MM.1S (cell line): ENCODE data around the gene NUP160.
"Not testable (repeated sequence)": the region's sequence is repeated elsewhere in the genome, so short reads cannot be mapped to it uniquely, and the experiment has no call there.

Experiments
- DNase-seq: peaks from one replicate; pipeline ENCODE4 v3.0.0-alpha.2; 2015
- H2AFZ ChIP-seq: fragments of 300-600 bp; sonication (generic); 2 replicates; pipeline ENCODE4 v1.6.0; 2016; ENCODE audit warnings: antibody characterized with exemption, low read length
- H3F3A ChIP-seq: fragments of 300-600 bp; sonication (generic); 2 replicates; pipeline ENCODE4 v1.6.1; 2016; ENCODE audit warnings: mild to moderate bottlenecking, antibody characterized with exemption, low read length, moderate library complexity, mixed read lengths; ENCODE audit not compliant: insufficient read depth
- H3K27ac ChIP-seq: fragments of 300-600 bp; sonication (generic); 2 replicates; pipeline ENCODE4 v1.5.1; 2016; ENCODE audit warnings: mild to moderate bottlenecking, low read length
- H3K27me3 ChIP-seq: fragments of 300-600 bp; sonication (generic); replicated peaks from 2 replicates; pipeline ENCODE4 v1.6.0; 2016; ENCODE audit warnings: low read length; ENCODE audit not compliant: insufficient read depth
- H3K36me3 ChIP-seq: fragments of 300-600 bp; sonication (generic); replicated peaks from 2 replicates; pipeline ENCODE4 v1.6.1; 2016; ENCODE audit warnings: mild to moderate bottlenecking, low read length, mixed read lengths; ENCODE audit not compliant: insufficient read depth
- H3K4me1 ChIP-seq: fragments of 300-600 bp; sonication (generic); 2 replicates; pipeline ENCODE4 v1.6.1; 2016; ENCODE audit warnings: low read length, mixed read lengths
- H3K4me2 ChIP-seq: fragments of 300-600 bp; sonication (generic); 2 replicates; pipeline ENCODE4 v1.6.0; 2016; ENCODE audit warnings: low read depth, low read length
- H3K4me3 ChIP-seq: fragments of 300-600 bp; sonication (generic); 2 replicates; pipeline ENCODE4 v1.5.1; 2016; ENCODE audit warnings: low read length, mixed read lengths
- H3K79me2 ChIP-seq: fragments of 300-600 bp; sonication (generic); 2 replicates; pipeline ENCODE4 v1.6.1; 2016; ENCODE audit warnings: mixed run types, low read length, mixed read lengths
- H3K9ac ChIP-seq: fragments of 300-600 bp; sonication (generic); 2 replicates; pipeline ENCODE4 v1.6.1; 2016; ENCODE audit warnings: low read length, mixed read lengths
- H3K9me2 ChIP-seq: fragments of 300-600 bp; sonication (generic); replicated peaks from 2 replicates; pipeline ENCODE4 v1.6.1; 2016; ENCODE audit warnings: mild to moderate bottlenecking, low read length, mixed read lengths; ENCODE audit not compliant: insufficient read depth
- H3K9me3 ChIP-seq: fragments of 300-600 bp; sonication (generic); replicated peaks from 2 replicates; pipeline ENCODE4 v1.6.1; 2016; ENCODE audit warnings: mild to moderate bottlenecking, low read length, mixed read lengths; ENCODE audit not compliant: insufficient read depth
- H4K20me1 ChIP-seq: fragments of 300-600 bp; sonication (generic); 2 replicates; pipeline ENCODE4 v1.6.1; 2016; ENCODE audit warnings: mild to moderate bottlenecking, low read length, moderate library complexity, mixed read lengths; ENCODE audit not compliant: insufficient read depth
- CTCF ChIP-seq: fragments of 300-600 bp; sonication (generic); IDR thresholded peaks from 2 replicates; pipeline ENCODE4 v1.5.1; 2016; ENCODE audit warnings: antibody characterized with exemption, low read length, mixed read lengths
- EZH2 ChIP-seq: fragments of 300-600 bp; sonication (generic); optimal IDR thresholded peaks from 2 replicates; pipeline ENCODE3; 2017; ENCODE audit warnings: low read depth, mild to moderate bottlenecking, antibody characterized with exemption, low read length, mixed read lengths
- EZH2phosphoT487 ChIP-seq: fragments of 300-600 bp; sonication (generic); IDR thresholded peaks from 2 replicates; pipeline ENCODE4 v1.6.1; 2018; ENCODE audit warnings: antibody characterized with exemption, low read length

The NUP160 gene

GRCh38 chr11:47837929-47838328, 10.2 kb downstream of the NUP160 start:
- H3K9me2 ChIP-seq: no peaks in the 10 kb centered on the region
- H3K4me2 ChIP-seq: no peak overlapping the region
- H2AFZ ChIP-seq: no peak overlapping the region
- no peaks in the 10 kb centered on the region for H3K4me1 ChIP-seq
- no peak overlapping the region for H3K9ac ChIP-seq
- H3F3A ChIP-seq: no peaks in the 10 kb centered on the region
- H3K36me3 ChIP-seq: peaks cover 25% of the 10 kb centered on the region
- H3K79me2 ChIP-seq: peaks cover 52% of the 10 kb centered on the region
- no peaks in the 10 kb centered on the region for H3K9me3 ChIP-seq
- H3K4me3 ChIP-seq: no peak overlapping the region
- H3K27me3 ChIP-seq: no peaks in the 10 kb centered on the region
- no peak for DNase-seq
- no peak overlapping the region for H3K27ac ChIP-seq
- TF ChIP-seq EZH2 (no peak), EZH2phosphoT487 (no peak), CTCF (no peak)
- 0 out of 2 replicates have a peak, but pooled peaks cover 2% of the 10 kb centered on the region for H4K20me1 ChIP-seq

GRCh38 chr11:47837292-47837691, 10.9 kb downstream of the NUP160 start:
- H3K27ac ChIP-seq: no peak overlapping the region
- H3K9me2 ChIP-seq: no peaks in the 10 kb centered on the region
- no peaks in the 10 kb centered on the region for H3K27me3 ChIP-seq
- no peak overlapping the region for H3K4me2 ChIP-seq
- 0 out of 2 replicates have a peak, but pooled peaks cover 2% of the 10 kb centered on the region for H4K20me1 ChIP-seq
- H3K36me3 ChIP-seq: peaks cover 23% of the 10 kb centered on the region
- H2AFZ ChIP-seq: no peak overlapping the region
- H3K79me2 ChIP-seq: peaks cover 52% of the 10 kb centered on the region
- no peak overlapping the region for H3K4me3 ChIP-seq
- TF ChIP-seq CTCF (no peak), EZH2 (no peak), EZH2phosphoT487 (no peak)
- no peaks in the 10 kb centered on the region for H3K9me3 ChIP-seq
- no peaks in the 10 kb centered on the region for H3F3A ChIP-seq
- H3K9ac ChIP-seq: no peak overlapping the region
- H3K4me1 ChIP-seq: no peaks in the 10 kb centered on the region
- DNase-seq: no peak

GRCh38 chr11:47830013-47830412, 18.1 kb downstream of the NUP160 start:
- H3K4me3 ChIP-seq, H3K27me3 ChIP-seq, H3K9ac ChIP-seq, H2AFZ ChIP-seq, H3K27ac ChIP-seq, H3K4me2 ChIP-seq, DNase-seq, H3K9me3 ChIP-seq, H4K20me1 ChIP-seq, H3K9me2 ChIP-seq, H3F3A ChIP-seq, H3K4me1 ChIP-seq: not testable (repeated sequence)
- Histone ChIP-seq H3K79me2 (peaks cover 94% of the 10 kb centered on the region), H3K36me3 (peaks cover 21% of the 10 kb centered on the region)

- H3K9me2 ChIP-seq: no peaks in the 10 kb centered on the region
- no peak overlapping the region for H3K4me2 ChIP-seq
- H3K9ac ChIP-seq: no peak overlapping the region
- DNase-seq: no peak
- H2AFZ ChIP-seq: no peak overlapping the region
- no peak for TF ChIP-seq CTCF
- TF ChIP-seq EZH2phosphoT487: no peak
- TF ChIP-seq EZH2: no peak
- H3K9me3 ChIP-seq: no peaks in the 10 kb centered on the region
- no peaks in the 10 kb centered on the region for H3F3A ChIP-seq
- H3K4me3 ChIP-seq: no peak overlapping the region
- H3K4me1 ChIP-seq: no peaks in the 10 kb centered on the region
- H3K36me3 ChIP-seq: peaks cover 18% of the 10 kb centered on the region
- H3K27me3 ChIP-seq: no peaks in the 10 kb centered on the region
- H3K79me2 ChIP-seq: peaks cover 81% of the 10 kb centered on the region
- H3K27ac ChIP-seq: no peak overlapping the region
- H4K20me1 ChIP-seq: peaks cover 7% of the 10 kb centered on the region
These were observed 19.9 kb downstream of the NUP160 start for GRCh38 chr11:47828284-47828683.

GRCh38 chr11:47822664-47823063, 25.5 kb downstream of the NUP160 start:
- DNase-seq, H2AFZ ChIP-seq, H3K4me2 ChIP-seq, H3K9ac ChIP-seq, H3K4me3 ChIP-seq, H4K20me1 ChIP-seq, H3K9me3 ChIP-seq, H3K27me3 ChIP-seq, H3K9me2 ChIP-seq, H3K36me3 ChIP-seq, H3F3A ChIP-seq, H3K4me1 ChIP-seq, H3K27ac ChIP-seq: not testable (repeated sequence)
- H3K79me2 ChIP-seq: peaks cover 34% of the 10 kb centered on the region
